HepG2 (cell line): ENCODE measurements around the gene ADAMTS14.

Experiments
- ARHGAP35 ChIP-seq: sonication (generic); formaldehyde crosslinking; IDR thresholded peaks from 2 replicates; pipeline ENCODE4 v1.9.0; 2022; ENCODE audit warnings: mild to moderate bottlenecking, inconsistent platforms, moderate library complexity, missing genetic modification reagents, borderline replicate concordance
- CBFB ChIP-seq: sonication (generic); formaldehyde crosslinking; IDR thresholded peaks from 2 replicates; pipeline ENCODE4 v1.4.0; 2020; ENCODE audit warnings: missing genetic modification reagents
- CREB1 ChIP-seq, 2 experiments: fragments of 450-650 bp in 1 of 2; IDR thresholded peaks; 2 replicates each; pipeline ENCODE4 v1.6.1; 2016 to 2017; ENCODE audit warnings: control low read depth in 1 of 2, mild to moderate bottlenecking in 1 of 2, missing compliant biosample characterization in 1 of 2, missing genetic modification characterization in 1 of 2
- EP300 ChIP-seq, 3 experiments: sonication (generic) in 1 of 3; formaldehyde crosslinking in 1 of 3; IDR thresholded peaks; 2 replicates each; pipeline versions ENCODE4 v1.5.1 to v1.6.1; 2011 to 2020; ENCODE audit warnings: low read depth in 2 of 3, low read length in 2 of 3, borderline replicate concordance in 1 of 3, improper control_type of control experiment in 1 of 3, mild to moderate bottlenecking in 1 of 3, missing genetic modification reagents in 1 of 3, moderate library complexity in 1 of 3
- ESRRA ChIP-seq: sonication (generic); formaldehyde crosslinking; IDR thresholded peaks from 2 replicates; pipeline ENCODE4 v1.5.1; 2020; ENCODE audit warnings: mild to moderate bottlenecking, low read depth, missing genetic modification reagents
- ETV6 ChIP-seq: sonication (generic); formaldehyde crosslinking; conservative IDR thresholded peaks from 2 replicates; pipeline ENCODE4 v1.4.0; 2020; ENCODE audit warnings: missing genetic modification reagents
- EZH2 ChIP-seq: conservative IDR thresholded peaks from 2 replicates; pipeline ENCODE4 v1.6.1; 2012; ENCODE audit warnings: mild to moderate bottlenecking, low read depth, low read length, moderate library complexity
- JUND ChIP-seq: sonication (generic); formaldehyde crosslinking; IDR thresholded peaks from 2 replicates; pipeline ENCODE4 v1.8.0; 2022; ENCODE audit warnings: mild to moderate bottlenecking, missing genetic modification reagents
- KDM5A ChIP-seq: fragments of 200-600 bp; sonication (generic); IDR thresholded peaks from 2 replicates; pipeline ENCODE4 v1.7.0; 2018; ENCODE audit warnings: antibody characterized with exemption, mild to moderate bottlenecking, low read length, borderline replicate concordance
- MYC ChIP-seq: sonication (generic); formaldehyde crosslinking; IDR thresholded peaks from 2 replicates; pipeline ENCODE4 v1.9.0; 2021; ENCODE audit warnings: missing genetic modification reagents, borderline replicate concordance
- RAD51 ChIP-seq: fragments of 450-650 bp; IDR thresholded peaks from 2 replicates; pipeline ENCODE4 v1.6.1; 2016; ENCODE audit warnings: borderline replicate concordance
- TCF7L2 ChIP-seq: IDR thresholded peaks from 2 replicates; pipeline ENCODE4 v1.6.1; 2011; ENCODE audit warnings: mild to moderate bottlenecking, low read depth, low read length, moderate library complexity
- ZNF138 ChIP-seq: sonication (generic); formaldehyde crosslinking; IDR thresholded peaks from 2 replicates; pipeline ENCODE4 v1.5.0; 2020; ENCODE audit warnings: mild to moderate bottlenecking, low read depth, missing genetic modification reagents
- ZNF670 ChIP-seq: sonication (generic); formaldehyde crosslinking; IDR thresholded peaks from 2 replicates; pipeline ENCODE4 v1.8.0; 2022; ENCODE audit warnings: mild to moderate bottlenecking, missing genetic modification reagents, borderline replicate concordance

GRCh38 chr10:70744617-70745143 is 72.4 kb downstream of the ADAMTS14 start:
- TF ChIP-seq KDM5A (no peak), EZH2 (no peak), ETV6 (CRISPR knock-in tag) (no peak), ARHGAP35 (CRISPR knock-in tag) (no peak), JUND (no peak), RAD51 (no peak), ESRRA (CRISPR knock-in tag) (no peak), ZNF138 (CRISPR knock-in tag) (no peak), TCF7L2 (no peak), ZNF670 (CRISPR knock-in tag) (no peak), MYC (CRISPR knock-in tag) (no peak), CREB1 (IDR thresholded peaks at IDR 0.05) (no peak), CREB1 (CRISPR knock-in tag; IDR thresholded peaks at IDR 0.05) (no peak), CBFB (CRISPR knock-in tag) (no peak), EP300 (IDR thresholded peaks at IDR 0.05; ENCODE audit: low read depth in 2 of 2, low read length in 2 of 2) (no peak), EP300 (CRISPR knock-in tag; IDR thresholded peaks at IDR 0.05; ENCODE audit: borderline replicate concordance) (no peak)
